SK-MEL-5 (cell line): ENCODE data around the gene EVI5L. TPM values are rescaled to one million over a fixed set of nuclear protein-coding genes. Genes with fewer than 3 reads are reported as not detected.
"Not testable (repeated sequence)": the region's sequence is repeated elsewhere in the genome, so short reads cannot be mapped to it uniquely, and the experiment has no call there.

ENCODE experiments used
- DNase-seq: peaks from one replicate; pipeline ENCODE4 v3.0.0-alpha.2; 2016; ENCODE audit warnings: low read depth, low spot score
- in situ Hi-C: cut with HindIII; loops from 2 replicates; pipeline ENCODE4 v1.10.0; 2016; ENCODE audit warnings: low sequenced_read_pairs, high pct_unique_total_duplicates, low pct_unique_long_range_greater_than_20kb
- total RNA-seq: library from RNA; depleted of rRNA; stranded (reverse); fragments of >200 nt; shearing (Covaris generic); gene quantifications from 2 replicates; pipeline ENCODE4 v1.2.3, GENCODE V29; 2014

The EVI5L gene
- total RNA-seq, 1 experiment from 2014 or later = 4.8 TPM

GRCh38 chr19:7852851-7853769, 23.1 kb downstream of the EVI5L start:
- in situ Hi-C loops = no loop called here
- peak; percentile 62 for DNase-seq

- in situ Hi-C loops = no loop called here
- no peak for DNase-seq
Observed at GRCh38 chr19:7853770-7854128, 23.7 kb downstream of the EVI5L start.

GRCh38 chr19:7855426-7856108, 25.5 kb downstream of the EVI5L start:
- in situ Hi-C loops = no loop called here
- DNase-seq = no peak

- DNase-seq = no peak
- in situ Hi-C loops = no loop called here
Observed at GRCh38 chr19:7856109-7856591, 26.1 kb downstream of the EVI5L start.

GRCh38 chr19:7856679-7857663, 27.0 kb downstream of the EVI5L start:
- in situ Hi-C loops = no loop called here
- no peak for DNase-seq

GRCh38 chr19:7857727-7858108, 27.7 kb downstream of the EVI5L start:
- in situ Hi-C loops = no loop called here
- DNase-seq = no peak

GRCh38 chr19:7858109-7858770, 28.2 kb downstream of the EVI5L start:
- DNase-seq = no peak
- in situ Hi-C loops = no loop called here

GRCh38 chr19:7859087-7859486, 29.1 kb downstream of the EVI5L start:
- in situ Hi-C loops, DNase-seq: not testable (repeated sequence)

- no peak for DNase-seq
- in situ Hi-C loops = no loop called here
Observed at GRCh38 chr19:7859831-7860713, 30.1 kb downstream of the EVI5L start.

- no peak for DNase-seq
- in situ Hi-C loops = no loop called here
Observed at GRCh38 chr19:7860714-7861618, 30.9 kb downstream of the EVI5L start.

- in situ Hi-C loops = no loop called here
- no peak for DNase-seq
Observed at GRCh38 chr19:7861619-7862412, 31.8 kb downstream of the EVI5L start.

- DNase-seq = no peak
- in situ Hi-C loops = no loop called here
Observed at GRCh38 chr19:7862413-7862951, 32.5 kb downstream of the EVI5L start.

GRCh38 chr19:7863157-7863970, 33.3 kb downstream of the EVI5L start:
- no peak for DNase-seq
- in situ Hi-C loops = no loop called here
